AG09319 (cell line): ENCODE measurements around the gene LSM11.
"Not testable (repeated sequence)": the region's sequence is repeated elsewhere in the genome, so short reads cannot be mapped to it uniquely, and the experiment has no call there.

Source experiments
- DNase-seq: peaks from one replicate; pipeline ENCODE4 v3.0.0-alpha.2; 2010; ENCODE audit warnings: low read depth; ENCODE audit errors: extremely low read depth
- TF ChIP-seq, protein P1 (sequence below): IDR thresholded peaks from 2 replicates; pipeline ENCODE4 v1.5.1; 2011; ENCODE audit warnings: low read depth, mild to moderate bottlenecking, inconsistent platforms, low read length, moderate library complexity

Gene LSM11

DNA sequence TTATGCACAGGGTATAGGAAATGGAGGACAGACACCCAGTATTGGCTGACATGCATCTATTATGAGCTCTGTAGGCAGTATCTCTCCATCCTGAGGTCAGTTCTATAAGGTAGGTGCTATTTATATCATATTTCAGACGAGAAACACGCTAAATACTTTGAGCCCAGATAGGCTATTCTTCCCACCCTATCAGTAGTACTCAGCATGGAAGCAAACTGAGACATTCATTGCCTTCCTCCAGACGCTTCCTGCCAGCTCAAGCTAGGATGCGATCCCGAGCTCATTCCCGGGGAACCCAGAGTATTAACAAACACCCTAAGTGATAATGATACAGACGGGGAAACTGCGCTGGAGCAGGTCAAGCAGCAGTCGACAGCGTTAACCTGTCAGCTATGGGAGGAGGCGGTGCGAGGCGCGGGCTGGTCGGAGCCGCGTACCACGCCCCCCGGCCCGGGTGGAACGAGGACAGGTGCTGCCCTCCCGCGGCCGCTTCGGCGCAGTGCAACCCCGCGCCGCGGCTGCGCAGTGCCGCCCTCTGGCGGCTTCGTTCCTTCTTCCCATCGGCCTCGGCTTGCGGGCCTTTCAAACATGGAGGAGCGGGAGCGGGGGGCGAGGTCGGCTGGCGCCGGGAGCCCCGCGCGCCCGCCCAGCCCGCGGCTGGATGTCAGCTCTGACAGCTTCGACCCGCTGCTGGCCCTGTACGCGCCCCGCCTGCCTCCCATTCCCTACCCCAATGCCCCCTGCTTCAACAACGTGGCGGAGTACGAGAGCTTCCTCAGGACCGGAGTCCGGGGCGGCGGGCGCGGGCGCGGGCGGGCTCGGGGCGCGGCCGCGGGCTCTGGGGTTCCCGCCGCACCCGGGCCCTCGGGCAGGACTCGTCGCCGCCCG is at the start of gene LSM11:
TSS of gene LSM11 (plus strand) at position 550 of the 888 bp plus-strand sequence. CDS start at position 589, 39 bp downstream.
- no peak for DNase-seq
- TF ChIP-seq, protein P1, sequence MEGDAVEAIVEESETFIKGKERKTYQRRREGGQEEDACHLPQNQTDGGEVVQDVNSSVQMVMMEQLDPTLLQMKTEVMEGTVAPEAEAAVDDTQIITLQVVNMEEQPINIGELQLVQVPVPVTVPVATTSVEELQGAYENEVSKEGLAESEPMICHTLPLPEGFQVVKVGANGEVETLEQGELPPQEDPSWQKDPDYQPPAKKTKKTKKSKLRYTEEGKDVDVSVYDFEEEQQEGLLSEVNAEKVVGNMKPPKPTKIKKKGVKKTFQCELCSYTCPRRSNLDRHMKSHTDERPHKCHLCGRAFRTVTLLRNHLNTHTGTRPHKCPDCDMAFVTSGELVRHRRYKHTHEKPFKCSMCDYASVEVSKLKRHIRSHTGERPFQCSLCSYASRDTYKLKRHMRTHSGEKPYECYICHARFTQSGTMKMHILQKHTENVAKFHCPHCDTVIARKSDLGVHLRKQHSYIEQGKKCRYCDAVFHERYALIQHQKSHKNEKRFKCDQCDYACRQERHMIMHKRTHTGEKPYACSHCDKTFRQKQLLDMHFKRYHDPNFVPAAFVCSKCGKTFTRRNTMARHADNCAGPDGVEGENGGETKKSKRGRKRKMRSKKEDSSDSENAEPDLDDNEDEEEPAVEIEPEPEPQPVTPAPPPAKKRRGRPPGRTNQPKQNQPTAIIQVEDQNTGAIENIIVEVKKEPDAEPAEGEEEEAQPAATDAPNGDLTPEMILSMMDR: peak; percentile 81

DNA sequence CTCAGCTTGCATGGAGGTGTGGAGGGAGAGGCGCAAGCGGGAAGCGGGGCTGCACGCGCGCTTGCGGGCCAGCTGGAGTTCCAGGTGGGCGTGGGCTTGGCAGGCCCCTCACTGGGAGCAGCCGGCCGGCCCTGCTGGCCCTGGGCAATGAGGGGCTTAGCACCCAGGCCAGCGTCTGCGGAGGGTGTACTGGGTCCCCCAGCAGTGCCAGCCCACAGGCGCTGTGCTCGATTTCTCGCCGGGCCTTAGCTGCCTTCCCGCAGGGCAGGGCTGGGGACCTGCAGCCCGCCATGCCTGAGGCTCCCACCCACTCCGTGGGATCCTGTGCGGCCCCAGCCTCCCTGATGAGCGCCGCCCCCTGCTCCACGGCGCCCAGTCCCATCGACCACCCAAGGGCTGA is 49.7 kb upstream of the LSM11 start:
- not testable (repeated sequence) for DNase-seq

DNA sequence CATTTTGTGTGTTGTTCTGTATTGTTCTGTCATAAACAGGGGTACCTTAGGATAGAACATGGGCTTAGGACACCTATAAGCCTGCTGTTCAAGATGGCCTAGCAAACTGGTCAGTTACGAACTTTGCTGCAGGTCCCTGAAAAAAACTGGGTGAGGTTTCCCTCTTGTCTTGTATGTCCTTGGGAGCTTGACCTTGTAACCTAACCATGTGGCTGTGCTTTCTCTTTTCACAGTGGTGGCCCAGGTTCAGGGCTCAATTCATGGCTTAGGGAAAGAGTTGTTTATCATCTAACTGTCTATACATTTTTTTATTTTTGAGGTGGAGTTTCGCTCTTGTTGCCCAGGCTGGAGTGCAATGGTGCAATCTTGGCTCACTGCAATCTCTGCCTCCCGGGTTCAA is 47.4 kb upstream of the LSM11 start:
- not testable (repeated sequence) for DNase-seq

DNA sequence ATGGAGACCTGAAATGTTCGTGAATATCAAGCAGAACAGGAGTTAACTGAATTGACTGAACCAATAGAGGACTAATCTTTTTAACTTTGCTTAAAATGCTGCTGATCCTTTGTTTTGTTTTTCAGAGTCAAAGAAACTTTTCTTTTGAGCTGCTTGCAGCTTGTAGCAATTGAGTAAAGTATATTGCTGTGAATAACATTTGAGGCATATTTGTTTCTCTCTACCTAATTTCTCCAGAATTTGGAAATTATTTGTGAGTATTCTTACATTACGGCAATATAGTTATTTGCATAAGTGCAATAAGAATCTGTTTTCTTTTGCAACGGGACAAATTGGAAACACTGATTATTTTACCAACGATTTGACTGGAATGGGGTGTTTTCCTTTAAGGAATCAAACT is 44.8 kb upstream of the LSM11 start:
- not testable (repeated sequence) for DNase-seq

DNA sequence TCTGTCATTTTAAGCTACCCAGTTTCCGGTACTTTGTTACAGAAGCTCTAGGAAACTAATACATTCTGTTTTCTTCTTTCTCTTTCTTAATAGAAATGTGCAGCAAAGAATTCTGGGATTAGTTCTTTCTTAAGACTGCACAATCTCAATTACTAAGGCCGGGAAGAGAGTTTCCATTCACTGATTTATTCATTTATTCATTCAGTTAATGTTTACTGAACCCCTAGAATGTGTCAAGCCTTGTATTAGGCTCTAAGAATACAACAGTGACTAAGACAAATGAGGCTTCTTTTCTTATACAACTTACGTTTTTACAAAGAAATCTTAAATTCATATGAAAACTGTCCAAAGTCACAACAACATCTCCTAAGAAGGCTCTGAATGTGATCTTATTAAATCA is 39.8 kb upstream of the LSM11 start:
- no peak for DNase-seq
- TF ChIP-seq, protein P1: no peak

DNA sequence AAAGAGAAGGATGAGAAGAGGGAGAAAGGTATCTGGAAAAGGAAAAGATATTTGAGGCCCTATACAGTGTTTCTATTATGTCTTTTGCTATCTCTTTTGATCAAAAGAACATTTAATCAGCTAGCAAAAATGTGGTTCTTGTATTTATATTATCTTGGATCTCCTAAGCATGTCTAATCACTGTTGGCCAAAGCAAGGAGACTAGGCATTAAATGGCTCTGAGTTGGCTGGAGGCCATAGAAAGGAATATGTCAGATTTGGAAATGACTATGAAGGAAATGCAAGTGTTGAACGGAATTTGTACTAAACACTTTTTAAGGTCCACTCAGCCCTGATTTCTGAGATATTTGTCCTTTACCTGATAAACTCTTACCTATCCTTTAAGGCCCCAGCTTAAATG is 34.6 kb upstream of the LSM11 start:
- TF ChIP-seq, protein P1: no peak

DNA sequence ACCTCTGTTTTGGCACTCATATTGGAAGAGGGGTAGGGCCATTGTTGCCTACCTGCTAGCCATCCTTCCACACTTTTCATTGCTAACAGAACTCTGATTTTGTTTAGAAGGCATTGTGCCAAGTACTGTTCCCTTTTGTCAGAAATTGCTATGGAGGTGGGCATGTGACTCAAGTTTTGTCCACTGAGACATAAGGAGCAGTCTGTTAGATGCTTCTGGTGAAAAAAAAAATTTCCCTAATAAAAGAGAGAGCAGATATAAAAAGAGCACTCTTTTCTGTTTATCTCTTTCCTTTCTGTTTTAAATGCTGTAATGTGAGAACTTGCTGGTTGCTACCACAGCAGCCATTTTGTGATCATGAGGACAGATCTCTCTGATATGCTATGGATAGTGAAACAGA is 34.2 kb upstream of the LSM11 start:
- TF ChIP-seq, protein P1: no peak
- no peak for DNase-seq

More for the DNA sequence above, 34.6 kb upstream of the LSM11 start:
- DNase-seq: no peak

DNA sequence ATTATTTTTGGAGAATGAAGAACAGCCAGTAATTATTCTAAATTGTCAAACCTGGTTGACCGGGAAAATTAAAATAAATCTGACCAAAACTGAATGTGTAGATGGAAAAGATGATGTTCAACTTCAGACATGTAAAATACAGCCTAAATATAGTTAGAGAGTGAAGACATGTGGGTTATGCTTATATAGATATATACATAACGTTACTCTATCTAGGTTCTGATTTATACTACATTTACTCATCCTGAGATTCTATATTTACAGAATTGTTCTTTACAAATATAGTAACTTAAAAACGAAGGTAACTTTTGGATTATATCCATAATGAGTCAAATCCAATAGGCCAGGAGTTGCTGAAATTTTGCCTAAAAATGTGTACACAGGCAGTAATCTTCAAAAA is 33.1 kb upstream of the LSM11 start:
- TF ChIP-seq, protein P1: no peak
- DNase-seq: no peak

DNA sequence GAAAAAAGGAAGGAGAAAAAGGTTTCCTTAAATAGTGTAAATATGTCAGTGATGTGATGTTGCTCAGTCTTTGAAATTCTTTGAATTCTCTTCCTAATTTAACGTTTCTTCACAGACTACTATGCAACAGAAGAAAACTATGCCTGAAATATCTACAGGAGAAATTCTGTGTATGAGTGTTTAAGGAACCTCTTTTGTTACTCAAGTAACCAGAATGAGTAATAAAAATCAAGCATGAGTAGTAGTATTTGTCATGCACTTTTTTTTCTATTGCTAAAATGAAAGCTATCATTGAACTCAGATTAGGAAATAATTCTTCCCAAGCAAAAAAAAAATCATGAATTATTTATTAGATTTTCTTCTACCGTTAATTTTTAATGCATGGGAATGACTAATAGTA is 32.6 kb upstream of the LSM11 start:
- peak; percentile 15 for DNase-seq
- TF ChIP-seq, protein P1: no peak
